Ovary (tissue), 3 donors: ENCODE measurements around the gene EIF3L.

Experiments used
- EP300 ChIP-seq: sonication (generic); formaldehyde crosslinking; IDR thresholded peaks from one replicate; pipeline ENCODE4 v1.6.1; 2017; ENCODE audit warnings: antibody characterized with exemption
- POLR2A ChIP-seq: fragments of 450-650 bp; IDR thresholded peaks from one replicate; pipeline ENCODE4 v1.6.1; 2017; ENCODE audit warnings: antibody characterized with exemption, mild to moderate bottlenecking, moderate library complexity
- TF ChIP-seq, protein P1 (sequence below), 3 donors: fragments of 450-650 bp in 2 of 3; fragments of 200-600 bp in 1 of 3; IDR thresholded peaks; one replicate each; pipeline versions ENCODE4 v1.5.1 to v1.8.0; 2016 to 2022; ENCODE audit warnings: antibody characterized with exemption in 3 of 3, mild to moderate bottlenecking in 1 of 3
- donor health status: DM: no; HTN: no; CAD: no.

- TF ChIP-seq, protein P1, sequence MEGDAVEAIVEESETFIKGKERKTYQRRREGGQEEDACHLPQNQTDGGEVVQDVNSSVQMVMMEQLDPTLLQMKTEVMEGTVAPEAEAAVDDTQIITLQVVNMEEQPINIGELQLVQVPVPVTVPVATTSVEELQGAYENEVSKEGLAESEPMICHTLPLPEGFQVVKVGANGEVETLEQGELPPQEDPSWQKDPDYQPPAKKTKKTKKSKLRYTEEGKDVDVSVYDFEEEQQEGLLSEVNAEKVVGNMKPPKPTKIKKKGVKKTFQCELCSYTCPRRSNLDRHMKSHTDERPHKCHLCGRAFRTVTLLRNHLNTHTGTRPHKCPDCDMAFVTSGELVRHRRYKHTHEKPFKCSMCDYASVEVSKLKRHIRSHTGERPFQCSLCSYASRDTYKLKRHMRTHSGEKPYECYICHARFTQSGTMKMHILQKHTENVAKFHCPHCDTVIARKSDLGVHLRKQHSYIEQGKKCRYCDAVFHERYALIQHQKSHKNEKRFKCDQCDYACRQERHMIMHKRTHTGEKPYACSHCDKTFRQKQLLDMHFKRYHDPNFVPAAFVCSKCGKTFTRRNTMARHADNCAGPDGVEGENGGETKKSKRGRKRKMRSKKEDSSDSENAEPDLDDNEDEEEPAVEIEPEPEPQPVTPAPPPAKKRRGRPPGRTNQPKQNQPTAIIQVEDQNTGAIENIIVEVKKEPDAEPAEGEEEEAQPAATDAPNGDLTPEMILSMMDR (IDR thresholded peaks at IDR 0.05): no peak
- TF ChIP-seq EP300 (no peak), POLR2A (no peak)
Measured at GRCh38 chr22:37823134-37823985, 25.9 kb upstream of the EIF3L start, which contains the start of gene GALR3.
